ENCODE data around the gene PSME4. TPM values are rescaled to one million over a fixed set of nuclear protein-coding genes. Genes with fewer than 3 reads are reported as not detected.

Gene PSME4
- total RNA-seq, 2 experiments from 2014 or later = 51.7 to 54.4 TPM

GRCh38 chr2:53867169-53867568 is 103.6 kb downstream of the PSME4 start:
- Mint-ChIP-seq H3K9me3 (no peaks in the 10 kb centered on the region), H3K4me3 (no peak overlapping the region), H3K36me3 (ENCODE audit: low read depth) (peaks cover 20% of the 10 kb centered on the region), H3K27me3 (no peaks in the 10 kb centered on the region), H3K4me1 (ENCODE audit: low read depth) (peaks cover 4% of the 10 kb centered on the region), H3K27ac (no peak overlapping the region)
- TF ChIP-seq, protein P1, sequence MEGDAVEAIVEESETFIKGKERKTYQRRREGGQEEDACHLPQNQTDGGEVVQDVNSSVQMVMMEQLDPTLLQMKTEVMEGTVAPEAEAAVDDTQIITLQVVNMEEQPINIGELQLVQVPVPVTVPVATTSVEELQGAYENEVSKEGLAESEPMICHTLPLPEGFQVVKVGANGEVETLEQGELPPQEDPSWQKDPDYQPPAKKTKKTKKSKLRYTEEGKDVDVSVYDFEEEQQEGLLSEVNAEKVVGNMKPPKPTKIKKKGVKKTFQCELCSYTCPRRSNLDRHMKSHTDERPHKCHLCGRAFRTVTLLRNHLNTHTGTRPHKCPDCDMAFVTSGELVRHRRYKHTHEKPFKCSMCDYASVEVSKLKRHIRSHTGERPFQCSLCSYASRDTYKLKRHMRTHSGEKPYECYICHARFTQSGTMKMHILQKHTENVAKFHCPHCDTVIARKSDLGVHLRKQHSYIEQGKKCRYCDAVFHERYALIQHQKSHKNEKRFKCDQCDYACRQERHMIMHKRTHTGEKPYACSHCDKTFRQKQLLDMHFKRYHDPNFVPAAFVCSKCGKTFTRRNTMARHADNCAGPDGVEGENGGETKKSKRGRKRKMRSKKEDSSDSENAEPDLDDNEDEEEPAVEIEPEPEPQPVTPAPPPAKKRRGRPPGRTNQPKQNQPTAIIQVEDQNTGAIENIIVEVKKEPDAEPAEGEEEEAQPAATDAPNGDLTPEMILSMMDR (IDR thresholded peaks at IDR 0.05) = no peak
- intact Hi-C loops (cut with micrococcal nuclease) = no loop called here
- ATAC-seq (no peak), DNase-seq (no peak)
- CTCF ChIA-PET = no interaction called here
- POLR2A ChIA-PET = no interaction called here

- ChIA-PET POLR2A (no interaction called here), CTCF (no interaction called here)
- H3K36me3 Mint-ChIP-seq (ENCODE audit: low read depth) = peaks cover 20% of the 10 kb centered on the region
- no peak for DNase-seq
- H3K27ac Mint-ChIP-seq = no peak overlapping the region
- no peak for ATAC-seq
- no peak overlapping the region for H3K4me3 Mint-ChIP-seq
- peaks cover 6% of the 10 kb centered on the region for H3K4me1 Mint-ChIP-seq (ENCODE audit: low read depth)
- TF ChIP-seq, protein P1 (IDR thresholded peaks at IDR 0.05) = no peak
- H3K9me3 Mint-ChIP-seq = no peaks in the 10 kb centered on the region
- intact Hi-C loops (cut with micrococcal nuclease) = no loop called here
- H3K27me3 Mint-ChIP-seq = no peaks in the 10 kb centered on the region
These were observed 104.8 kb downstream of the PSME4 start for GRCh38 chr2:53865962-53866361.

- no peak for ATAC-seq
- no peaks in the 10 kb centered on the region for H3K27me3 Mint-ChIP-seq
- H3K27ac Mint-ChIP-seq = no peak overlapping the region
- intact Hi-C loops (cut with micrococcal nuclease) = no loop called here
- H3K4me1 Mint-ChIP-seq (ENCODE audit: low read depth) = peaks cover 6% of the 10 kb centered on the region
- DNase-seq = no peak
- CTCF ChIA-PET = interaction anchor here (0.6 kb wide), 1 partner anchor 27 kb away, joined by 4 read pairs; no protein-coding TSS in a partner anchor
- TF ChIP-seq, protein P1 (IDR thresholded peaks at IDR 0.05) = no peak
- no peak overlapping the region for H3K4me3 Mint-ChIP-seq
- POLR2A ChIA-PET = interaction anchor here (0.7 kb wide), 1 partner anchor 1368 kb away, joined by 3 read pairs; no protein-coding TSS in a partner anchor
- no peaks in the 10 kb centered on the region for H3K9me3 Mint-ChIP-seq
- peaks cover 20% of the 10 kb centered on the region for H3K36me3 Mint-ChIP-seq (ENCODE audit: low read depth)
These were observed 105.5 kb downstream of the PSME4 start for GRCh38 chr2:53865264-53865663.

DNA sequence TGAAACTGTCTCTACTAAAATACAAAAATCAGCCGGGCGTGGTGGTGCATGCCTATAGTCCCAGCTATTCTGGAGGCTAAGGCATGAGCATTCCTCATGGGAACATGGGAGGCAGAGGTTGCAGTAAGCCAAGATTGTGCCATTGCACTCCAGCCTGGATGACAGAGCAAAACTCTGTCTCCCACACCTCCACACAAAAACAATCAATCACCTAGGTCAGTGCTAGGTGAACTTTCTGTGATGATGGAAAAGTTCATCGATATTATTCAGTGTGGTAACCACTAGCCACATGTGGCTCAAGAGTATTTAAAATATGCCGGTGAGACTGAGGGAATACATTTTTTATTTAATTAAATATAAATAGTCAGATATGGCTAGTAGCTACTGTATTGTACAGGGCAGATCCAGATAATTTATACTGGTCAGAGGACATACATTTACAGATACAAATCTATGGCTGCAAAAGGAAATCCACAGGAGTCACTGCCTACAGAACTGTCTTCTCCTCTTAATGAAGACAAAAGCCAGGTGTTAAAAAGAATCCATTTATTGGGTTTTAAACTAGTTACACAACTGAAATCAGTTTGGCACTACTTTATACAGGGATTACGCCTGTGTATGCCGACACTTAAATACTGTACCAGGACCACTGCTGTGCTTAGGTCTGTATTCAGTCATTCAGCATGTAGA is 107.1 kb downstream of the PSME4 start:
- no peak overlapping the region for H3K27ac Mint-ChIP-seq

DNA sequence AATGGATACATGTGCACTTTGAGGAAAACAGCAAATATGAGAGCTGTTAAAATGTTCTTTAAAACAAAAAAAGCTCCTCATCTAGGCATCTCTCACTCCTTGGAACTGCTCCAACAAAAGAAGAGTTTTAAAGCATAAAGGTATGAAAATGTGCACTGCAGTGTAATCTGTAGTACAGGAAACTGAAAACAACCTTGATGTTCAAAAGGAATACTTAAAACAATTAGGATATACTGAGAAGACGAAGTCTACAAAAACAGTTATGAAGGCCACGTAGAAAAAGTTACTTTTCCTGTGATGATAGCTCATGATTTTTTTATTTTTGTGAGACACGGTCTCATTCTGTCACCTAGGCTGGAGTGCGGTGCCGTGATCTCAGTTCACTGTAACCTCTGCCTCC is 109.0 kb downstream of the PSME4 start:
- Mint-ChIP-seq H3K36me3 (ENCODE audit: low read depth) (peaks cover 16% of the 10 kb centered on the region), H3K4me1 (ENCODE audit: low read depth) (peaks cover 6% of the 10 kb centered on the region), H3K27ac (no peak overlapping the region), H3K27me3 (no peaks in the 10 kb centered on the region), H3K4me3 (no peak overlapping the region), H3K9me3 (no peaks in the 10 kb centered on the region)
- CTCF ChIA-PET = no interaction called here
- ATAC-seq = no peak
- DNase-seq = no peak
- TF ChIP-seq, protein P1 (IDR thresholded peaks at IDR 0.05) = no peak
- POLR2A ChIA-PET = no interaction called here
- intact Hi-C loops (cut with micrococcal nuclease) = no loop called here

More for the DNA sequence above, 107.1 kb downstream of the PSME4 start:
- Mint-ChIP-seq H3K4me3 (no peak overlapping the region), H3K9me3 (no peaks in the 10 kb centered on the region), H3K4me1 (ENCODE audit: low read depth) (peaks cover 6% of the 10 kb centered on the region), H3K36me3 (ENCODE audit: low read depth) (peaks cover 19% of the 10 kb centered on the region), H3K27me3 (no peaks in the 10 kb centered on the region)
- CTCF ChIA-PET = no interaction called here
- TF ChIP-seq, protein P1 (IDR thresholded peaks at IDR 0.05) = no peak
- no peak for ATAC-seq
- DNase-seq = no peak
- POLR2A ChIA-PET = no interaction called here
- intact Hi-C loops (cut with micrococcal nuclease) = no loop called here
